ENCODE results near the gene CDH8.

CDH8 gene

GRCh38 chr16:62036101-62036801 is at the start of gene CDH8:
Gene CDH8 (minus strand): TSS chr16:62036438. CDS start chr16:62021403, 15,035 bp downstream.
- DNase-seq (ENCODE audit: low read depth in 1 of 2, low spot score in 1 of 2): no peak

DNA sequence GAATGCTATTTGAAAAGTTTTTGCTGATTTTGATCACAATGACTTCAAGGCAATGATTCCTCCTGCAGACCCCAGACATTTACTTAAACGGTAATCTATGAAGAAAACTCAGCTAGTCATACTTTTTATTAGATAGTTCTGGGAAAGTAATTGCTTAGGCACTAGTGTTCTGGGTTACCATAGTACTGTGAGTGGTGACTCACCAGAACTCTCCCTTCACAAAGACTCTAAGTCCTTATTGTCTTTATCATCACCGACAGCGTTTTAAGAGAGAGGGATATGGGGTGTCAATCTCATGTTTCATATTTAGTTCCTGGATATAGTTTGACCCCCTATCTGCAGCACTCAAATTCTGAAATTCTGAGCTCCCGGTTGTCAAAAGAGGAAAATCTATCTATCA is 43.0 kb upstream of the CDH8 start:
- no peak for DNase-seq (ENCODE audit: low read depth in 1 of 2, low spot score in 1 of 2)

DNA sequence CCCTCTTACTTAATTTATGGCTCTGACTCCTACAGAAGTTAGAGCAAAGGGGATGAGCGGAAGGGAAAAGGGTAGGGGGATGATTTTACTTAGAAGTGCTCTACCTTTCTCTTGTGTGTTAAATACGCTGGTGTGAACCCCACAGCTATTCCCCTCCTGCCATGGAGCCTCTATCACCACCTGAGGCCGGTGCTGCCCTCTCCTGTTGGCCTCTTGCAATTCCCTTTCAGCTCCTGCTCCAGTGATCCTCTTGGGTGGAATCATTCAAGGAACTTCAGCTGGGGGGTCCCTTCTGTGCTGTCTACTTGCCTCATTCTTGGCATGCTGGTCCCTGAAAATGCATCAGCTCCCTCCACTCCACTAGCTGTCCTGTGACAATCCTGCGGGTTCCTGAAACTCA is 41.8 kb upstream of the CDH8 start:
- no peak for DNase-seq (ENCODE audit: low read depth in 1 of 2, low spot score in 1 of 2)

GRCh38 chr16:62076886-62077285 is 40.6 kb upstream of the CDH8 start:
- no peak for DNase-seq (ENCODE audit: low read depth in 1 of 2, low spot score in 1 of 2)

DNA sequence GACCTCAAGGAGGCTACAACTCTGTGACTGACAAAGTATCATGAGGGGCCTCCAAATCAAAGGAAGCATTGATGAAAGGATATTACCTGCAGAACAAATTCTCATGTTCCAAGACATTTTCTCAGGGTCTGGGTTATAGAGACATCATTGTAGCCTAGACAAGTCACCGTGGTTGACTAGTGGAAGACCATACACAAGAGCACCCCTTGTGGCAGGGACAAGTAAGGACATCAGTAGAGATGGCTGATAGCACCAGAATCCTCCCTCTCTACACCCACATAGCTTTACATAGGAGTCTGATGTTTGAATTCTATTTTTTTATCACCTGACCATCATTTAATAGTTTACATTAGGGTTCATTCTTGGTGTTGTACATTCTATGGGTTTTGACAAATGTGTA is 32.5 kb upstream of the CDH8 start:
- DNase-seq (ENCODE audit: low read depth in 1 of 2, low spot score in 1 of 2): no peak

- DNase-seq (ENCODE audit: low read depth in 1 of 2, low spot score in 1 of 2): no peak
These were observed 31.7 kb upstream of the CDH8 start for GRCh38 chr16:62067981-62068380.

GRCh38 chr16:62067182-62067581 is 30.9 kb upstream of the CDH8 start:
- no peak for DNase-seq (ENCODE audit: low read depth in 1 of 2, low spot score in 1 of 2)

DNA sequence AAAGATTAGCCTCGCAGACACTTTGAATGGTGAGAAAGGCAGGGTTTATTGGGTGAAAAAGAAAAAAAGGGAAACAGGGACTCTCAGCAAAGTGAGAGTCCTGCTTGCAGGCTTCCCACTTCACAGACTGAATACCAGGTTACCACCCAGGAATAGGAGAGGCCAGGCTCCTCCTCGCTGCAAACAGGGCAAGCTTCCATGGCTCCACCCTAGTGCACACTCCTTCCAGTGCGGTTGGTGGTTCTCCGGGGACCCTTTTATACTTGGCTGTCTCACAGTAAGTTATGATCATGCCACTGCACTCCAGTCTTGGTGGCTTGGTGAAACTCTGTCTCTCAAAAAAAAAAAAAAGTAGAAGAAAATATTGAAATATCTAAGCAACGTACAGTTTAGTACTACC is 30.5 kb upstream of the CDH8 start:
- DNase-seq (ENCODE audit: low read depth in 1 of 2, low spot score in 1 of 2): no peak

DNA sequence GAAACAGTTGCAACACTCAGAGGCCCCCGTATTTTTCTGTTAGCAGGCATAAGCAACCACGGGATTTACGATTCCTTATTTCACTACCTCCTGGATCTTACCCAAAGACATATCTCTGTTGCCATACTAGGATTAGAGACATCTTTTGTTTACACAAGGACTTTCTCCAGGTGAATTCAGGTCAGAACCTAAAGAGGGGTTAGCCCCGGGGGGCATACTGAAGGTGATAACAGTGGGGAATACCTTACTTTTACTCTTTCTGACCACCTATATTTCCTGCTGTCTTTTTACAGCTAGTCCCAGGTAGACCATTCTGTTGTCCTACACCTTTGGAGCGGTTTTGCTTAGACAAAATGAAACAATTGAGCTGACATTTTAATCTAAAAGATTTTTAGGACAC is 27.9 kb upstream of the CDH8 start:
- no peak for DNase-seq (ENCODE audit: low read depth in 1 of 2, low spot score in 1 of 2)

DNA sequence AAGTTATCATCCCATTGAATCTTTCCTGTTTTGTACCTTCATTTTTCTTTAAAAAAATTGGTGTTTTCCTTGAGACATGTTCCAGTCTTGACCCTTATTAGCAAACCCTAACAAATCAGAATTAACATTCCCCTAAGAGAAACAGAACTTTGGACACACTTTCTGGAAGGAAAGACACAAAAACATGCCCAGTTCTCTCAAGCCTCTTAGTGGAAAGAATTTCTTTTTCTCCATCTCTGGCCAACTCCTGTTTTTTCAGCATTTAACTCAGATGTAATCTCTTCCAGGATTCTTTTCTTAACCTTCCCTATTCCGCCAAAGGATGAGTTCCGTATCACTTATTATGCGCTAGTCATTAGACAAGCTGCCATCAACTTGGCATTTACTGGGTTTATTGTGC is 23.9 kb upstream of the CDH8 start:
- DNase-seq (ENCODE audit: low read depth in 1 of 2, low spot score in 1 of 2): no peak

DNA sequence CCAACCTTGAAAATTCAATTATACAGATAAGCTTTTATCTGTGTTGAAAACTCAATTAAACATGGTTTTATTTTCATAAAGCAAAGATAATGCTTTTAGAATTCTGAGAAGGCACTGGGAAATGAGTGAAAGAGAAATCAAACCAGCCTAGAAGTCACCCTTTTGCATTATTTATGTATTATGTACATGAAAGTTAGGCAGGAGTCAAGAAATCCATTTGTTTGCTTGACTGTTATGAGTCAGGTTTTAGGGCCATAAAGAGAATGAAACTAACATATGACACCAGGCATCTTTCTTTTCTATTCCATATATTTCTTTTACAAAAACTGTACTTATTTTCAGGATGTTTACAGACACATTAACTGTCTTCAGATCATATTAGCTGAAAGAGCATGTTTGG is 23.3 kb upstream of the CDH8 start:
- no peak for DNase-seq (ENCODE audit: low read depth in 1 of 2, low spot score in 1 of 2)

- no peak for DNase-seq (ENCODE audit: low read depth in 1 of 2, low spot score in 1 of 2)
These were observed 22.2 kb upstream of the CDH8 start for GRCh38 chr16:62058412-62058811.

DNA sequence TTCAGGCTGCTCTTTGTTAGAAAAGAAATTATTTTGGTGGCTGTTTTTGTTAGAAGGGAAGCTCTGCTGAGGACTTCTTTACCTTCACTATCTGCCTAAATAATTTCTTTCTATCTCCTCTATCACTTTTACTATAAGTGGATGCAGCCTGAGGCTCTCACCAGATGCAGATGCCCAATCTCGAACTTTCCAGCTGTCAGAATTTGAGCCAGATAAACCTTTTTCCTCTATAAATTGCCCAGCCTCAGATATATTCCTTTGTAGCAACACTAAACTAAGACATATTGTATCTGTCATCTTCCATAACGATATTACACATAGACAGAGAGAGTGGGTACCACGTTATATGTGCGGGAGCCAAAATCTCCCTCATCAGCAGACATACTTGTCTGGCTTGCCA is 15.7 kb upstream of the CDH8 start:
- no peak for DNase-seq (ENCODE audit: low read depth in 1 of 2, low spot score in 1 of 2)

DNA sequence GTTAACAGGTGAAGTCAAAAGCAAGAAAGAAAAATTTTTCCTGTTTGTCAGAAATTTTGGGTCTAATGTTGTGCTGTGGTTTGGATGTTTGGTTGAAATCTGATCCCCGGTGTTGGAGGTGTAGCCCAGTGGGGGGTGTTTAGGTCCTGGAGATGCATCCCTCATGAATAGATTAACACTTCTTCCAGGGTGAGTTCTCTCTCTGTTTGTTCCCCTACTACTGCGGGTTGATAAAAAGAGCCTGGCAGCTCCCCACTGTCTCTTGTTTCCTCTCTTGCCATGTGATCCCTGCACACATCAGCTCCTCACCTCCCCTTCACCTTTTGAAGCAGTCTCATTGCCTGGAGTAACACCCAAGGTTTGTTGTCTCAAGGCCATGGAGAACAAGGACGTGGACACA is 14.6 kb upstream of the CDH8 start:
- DNase-seq (ENCODE audit: low read depth in 1 of 2, low spot score in 1 of 2): no peak

- DNase-seq (ENCODE audit: low read depth in 1 of 2, low spot score in 1 of 2): no peak
These were observed 10.6 kb upstream of the CDH8 start for GRCh38 chr16:62046801-62047200.

- no peak for DNase-seq (ENCODE audit: low read depth in 1 of 2, low spot score in 1 of 2)
These were observed 5.2 kb upstream of the CDH8 start for GRCh38 chr16:62041401-62041800.

- no peak for DNase-seq (ENCODE audit: low read depth in 1 of 2, low spot score in 1 of 2)
These were observed 2.4 kb upstream of the CDH8 start for GRCh38 chr16:62038646-62039045.

GRCh38 chr16:62038225-62038624 is 2.0 kb upstream of the CDH8 start:
- DNase-seq (ENCODE audit: low read depth in 1 of 2, low spot score in 1 of 2): no peak

GRCh38 chr16:62036802-62037135 is 531 bp upstream of the CDH8 start:
- no peak for DNase-seq (ENCODE audit: low read depth in 1 of 2, low spot score in 1 of 2)

DNA sequence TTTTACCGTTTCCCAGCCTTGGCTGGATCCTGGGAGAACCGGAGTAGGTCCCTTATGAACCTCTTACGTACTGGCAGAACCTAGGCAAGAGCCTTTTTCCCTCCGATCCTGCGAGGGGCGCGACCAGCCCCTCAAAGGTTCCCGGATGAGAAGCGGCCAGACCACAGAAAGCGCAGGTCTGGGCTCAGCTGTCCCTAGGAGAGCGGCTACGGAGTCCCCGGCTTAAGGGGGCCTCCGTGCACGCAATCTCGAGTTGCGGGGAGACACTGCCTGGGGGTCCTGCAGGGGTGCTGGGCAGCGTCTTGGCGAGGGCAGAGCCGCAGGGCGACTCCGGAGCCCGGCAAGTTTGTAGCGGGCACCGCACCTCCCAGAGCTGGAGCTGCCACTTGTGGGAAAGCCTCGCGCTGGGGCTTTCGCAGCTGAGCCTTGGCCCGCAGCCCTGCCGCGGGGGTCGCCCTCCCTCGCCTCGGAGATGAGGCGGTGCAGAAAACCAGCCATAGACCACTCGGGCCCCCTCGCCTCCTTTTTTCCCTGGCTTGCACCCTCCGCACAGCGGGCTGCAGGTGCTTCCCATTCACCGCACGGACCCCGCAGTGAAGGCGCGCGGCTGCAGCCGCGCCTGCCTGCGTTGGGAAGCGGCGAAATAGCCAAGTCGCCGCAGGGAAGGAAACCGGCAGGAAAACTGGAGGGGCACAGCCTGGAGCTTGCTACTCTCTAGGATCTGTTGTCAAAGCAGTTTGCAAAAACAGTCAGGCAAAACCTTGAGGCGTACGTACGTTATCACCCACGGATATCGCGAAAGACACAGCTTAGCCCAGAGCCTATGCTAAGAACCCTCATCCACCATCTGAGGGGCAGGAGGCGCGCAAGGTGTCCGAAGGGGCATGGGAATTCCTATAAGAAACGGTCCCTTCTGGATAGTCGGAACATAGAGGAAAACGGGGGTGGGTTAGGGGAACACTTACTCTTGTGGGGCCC is 834 bp downstream of the CDH8 start:
- no peak for DNase-seq (ENCODE audit: low read depth in 1 of 2, low spot score in 1 of 2)

GRCh38 chr16:62034231-62035114 is 1.8 kb downstream of the CDH8 start:
- DNase-seq (ENCODE audit: low read depth in 1 of 2, low spot score in 1 of 2): no peak

DNA sequence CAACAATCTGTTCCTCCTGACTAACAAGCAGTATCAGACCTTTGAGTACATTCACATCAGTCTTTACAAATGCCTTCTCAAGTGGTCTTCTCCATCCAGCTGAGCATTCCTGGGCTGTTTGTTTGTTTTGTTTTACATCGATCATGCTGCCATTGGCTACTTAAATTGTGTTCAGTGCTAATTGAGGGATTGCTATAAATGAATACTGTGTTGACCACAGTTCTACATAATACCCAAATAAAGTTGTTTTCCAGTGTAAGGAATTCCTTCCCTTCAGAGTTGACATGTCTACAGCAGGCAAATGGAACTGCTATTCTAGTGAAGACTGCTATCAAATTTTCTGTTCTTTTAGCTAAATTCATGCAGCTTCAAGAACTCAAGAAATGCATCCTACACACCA is 3.2 kb downstream of the CDH8 start:
- DNase-seq (ENCODE audit: low read depth in 1 of 2, low spot score in 1 of 2): no peak
